LNCaP clone FGC (cell line): Measurements from ENCODE around the gene CNPY1.

Experiments used
- DNase-seq: peaks from one replicate; pipeline ENCODE4 v3.0.0-alpha.2; 2011; ENCODE audit warnings: low read depth
- H3K4me3 ChIP-seq: 2 replicates; pipeline ENCODE4 v1.5.1; 2011; ENCODE audit warnings: mild to moderate bottlenecking, low read depth, low read length, control low read depth
- TF ChIP-seq, protein P1 (sequence below): IDR thresholded peaks from 2 replicates; pipeline ENCODE4 v1.5.1; 2012; ENCODE audit warnings: mild to moderate bottlenecking; ENCODE audit not compliant: control insufficient read depth, insufficient read depth; ENCODE audit errors: extremely low read depth

Gene CNPY1

DNA sequence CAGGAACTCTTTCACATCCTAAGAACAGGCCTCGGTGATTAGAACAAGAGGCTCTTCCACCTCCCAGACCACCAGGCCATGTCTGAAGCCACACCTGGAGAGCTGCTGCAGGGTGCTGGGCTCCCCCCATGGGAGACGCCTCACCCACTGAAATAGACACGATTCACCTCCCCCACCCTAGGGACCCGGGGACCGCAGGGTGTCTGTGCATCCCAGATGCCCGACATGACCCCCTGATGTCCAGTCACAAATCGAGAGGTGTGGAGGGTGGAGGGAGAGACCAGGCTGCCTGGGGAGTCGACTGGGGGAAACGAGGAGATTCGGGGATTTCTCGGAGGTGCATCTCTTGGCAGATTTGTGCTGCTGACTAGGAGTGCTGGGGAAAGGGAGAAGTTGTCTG is 31.0 kb downstream of the CNPY1 start:
- no peak for DNase-seq
- TF ChIP-seq, protein P1, sequence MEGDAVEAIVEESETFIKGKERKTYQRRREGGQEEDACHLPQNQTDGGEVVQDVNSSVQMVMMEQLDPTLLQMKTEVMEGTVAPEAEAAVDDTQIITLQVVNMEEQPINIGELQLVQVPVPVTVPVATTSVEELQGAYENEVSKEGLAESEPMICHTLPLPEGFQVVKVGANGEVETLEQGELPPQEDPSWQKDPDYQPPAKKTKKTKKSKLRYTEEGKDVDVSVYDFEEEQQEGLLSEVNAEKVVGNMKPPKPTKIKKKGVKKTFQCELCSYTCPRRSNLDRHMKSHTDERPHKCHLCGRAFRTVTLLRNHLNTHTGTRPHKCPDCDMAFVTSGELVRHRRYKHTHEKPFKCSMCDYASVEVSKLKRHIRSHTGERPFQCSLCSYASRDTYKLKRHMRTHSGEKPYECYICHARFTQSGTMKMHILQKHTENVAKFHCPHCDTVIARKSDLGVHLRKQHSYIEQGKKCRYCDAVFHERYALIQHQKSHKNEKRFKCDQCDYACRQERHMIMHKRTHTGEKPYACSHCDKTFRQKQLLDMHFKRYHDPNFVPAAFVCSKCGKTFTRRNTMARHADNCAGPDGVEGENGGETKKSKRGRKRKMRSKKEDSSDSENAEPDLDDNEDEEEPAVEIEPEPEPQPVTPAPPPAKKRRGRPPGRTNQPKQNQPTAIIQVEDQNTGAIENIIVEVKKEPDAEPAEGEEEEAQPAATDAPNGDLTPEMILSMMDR, result no peak

DNA sequence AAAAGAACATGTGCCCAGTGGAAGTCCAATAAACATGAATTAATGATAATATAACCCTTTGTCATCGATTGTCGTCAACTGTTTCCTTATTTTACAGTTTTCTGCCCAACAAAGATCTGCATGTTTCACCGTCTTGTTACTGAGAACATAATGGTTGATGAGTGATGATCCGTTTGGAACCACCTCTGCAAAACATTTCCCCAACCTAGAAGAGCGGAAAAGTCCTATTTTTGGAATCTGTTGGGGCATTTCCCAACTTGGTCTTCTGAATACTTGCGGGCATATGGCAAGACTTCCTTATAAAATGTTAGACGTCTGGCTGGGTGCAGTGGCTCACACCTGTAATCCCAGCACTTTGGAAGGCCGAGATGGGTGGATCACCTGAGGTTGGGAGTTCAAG is 32.1 kb downstream of the CNPY1 start:
- TF ChIP-seq, protein P1, result no peak
- DNase-seq, result no peak
- H3K4me3 ChIP-seq, result no peak overlapping the region

More for the DNA sequence above, 31.0 kb downstream of the CNPY1 start:
- H3K4me3 ChIP-seq, result no peak overlapping the region

DNA sequence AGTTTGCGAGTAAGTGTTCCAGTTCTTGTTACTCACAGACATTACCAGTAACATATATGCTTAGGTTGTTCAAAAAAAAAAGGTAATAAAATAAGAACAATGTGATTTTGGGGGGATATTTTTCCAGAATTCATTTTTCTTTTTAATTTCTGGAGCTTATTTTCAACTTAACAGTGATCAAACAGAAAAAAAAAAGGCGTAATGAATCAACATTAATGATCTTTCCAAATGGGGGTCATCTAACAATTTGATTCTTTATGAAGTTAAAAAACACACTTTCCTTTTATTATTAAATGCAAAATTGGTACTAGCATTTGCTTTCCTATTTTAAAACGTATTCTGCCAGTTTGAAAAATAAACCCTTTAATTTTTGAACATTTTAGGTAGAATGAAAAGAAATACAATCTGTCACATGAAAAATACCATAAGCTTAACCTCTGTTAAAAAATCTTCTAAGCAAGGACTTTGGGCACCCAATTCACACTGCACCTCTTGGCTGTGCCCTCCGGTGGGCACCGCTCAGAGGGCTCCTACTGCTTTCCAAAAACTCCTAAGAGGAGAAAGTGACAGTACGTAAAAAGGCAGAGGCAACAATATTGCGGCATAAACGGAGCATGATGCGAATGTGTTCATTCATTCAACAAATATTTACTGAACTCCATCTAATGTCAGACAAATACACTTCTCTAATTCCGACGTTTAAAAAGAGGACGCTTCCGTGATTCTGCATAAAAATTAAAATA is 32.6 kb downstream of the CNPY1 start:
- no peak for DNase-seq
- H3K4me3 ChIP-seq, result no peak overlapping the region
- TF ChIP-seq, protein P1, result no peak

DNA sequence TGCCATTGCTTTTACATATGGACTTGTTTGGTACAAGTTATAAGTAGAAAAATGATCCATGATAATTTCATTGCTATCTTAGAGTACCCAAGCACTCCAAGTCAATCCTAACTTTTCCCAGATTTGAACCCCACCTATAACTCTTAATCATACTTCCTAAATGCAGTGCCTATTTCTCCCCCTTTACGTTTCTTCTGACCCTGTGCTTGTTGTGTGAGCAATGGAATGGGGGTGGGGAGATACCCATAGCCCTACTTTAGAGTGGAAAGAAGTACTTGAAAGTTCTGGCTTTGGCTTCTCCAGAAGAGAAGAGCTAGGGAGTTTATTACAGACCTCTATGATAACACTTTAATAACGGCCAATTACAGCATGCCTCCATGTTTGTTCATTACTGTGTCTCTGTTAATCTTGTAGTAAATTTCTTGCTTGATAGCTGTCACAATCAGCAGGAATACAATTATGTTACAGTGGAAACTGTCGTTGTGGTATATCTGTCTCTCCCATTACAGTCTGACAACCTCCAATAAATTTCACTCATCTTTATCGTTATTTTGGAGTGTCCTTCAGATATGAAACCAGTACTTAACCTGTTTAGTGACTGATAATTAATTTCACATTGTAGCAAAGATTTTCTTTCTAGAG is 34.0 kb downstream of the CNPY1 start:
- TF ChIP-seq, protein P1, result no peak
- DNase-seq, result no peak
- H3K4me3 ChIP-seq, result no peak overlapping the region

DNA sequence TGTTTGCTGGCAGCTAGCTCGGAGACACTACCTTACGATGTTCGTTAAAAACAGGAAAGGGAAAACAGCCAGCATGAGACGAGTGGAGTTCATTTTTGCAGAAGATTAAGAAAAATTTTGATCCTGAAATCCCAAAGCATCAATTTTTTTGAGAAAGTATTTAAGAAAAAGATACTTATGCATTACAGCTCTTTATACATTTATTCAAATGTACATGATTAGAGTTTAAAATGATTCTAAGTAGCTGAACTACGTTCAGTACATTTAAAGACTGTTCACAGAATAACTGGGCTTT is 34.7 kb downstream of the CNPY1 start:
- TF ChIP-seq, protein P1, result no peak
- H3K4me3 ChIP-seq, result no peak overlapping the region
- DNase-seq, result no peak

DNA sequence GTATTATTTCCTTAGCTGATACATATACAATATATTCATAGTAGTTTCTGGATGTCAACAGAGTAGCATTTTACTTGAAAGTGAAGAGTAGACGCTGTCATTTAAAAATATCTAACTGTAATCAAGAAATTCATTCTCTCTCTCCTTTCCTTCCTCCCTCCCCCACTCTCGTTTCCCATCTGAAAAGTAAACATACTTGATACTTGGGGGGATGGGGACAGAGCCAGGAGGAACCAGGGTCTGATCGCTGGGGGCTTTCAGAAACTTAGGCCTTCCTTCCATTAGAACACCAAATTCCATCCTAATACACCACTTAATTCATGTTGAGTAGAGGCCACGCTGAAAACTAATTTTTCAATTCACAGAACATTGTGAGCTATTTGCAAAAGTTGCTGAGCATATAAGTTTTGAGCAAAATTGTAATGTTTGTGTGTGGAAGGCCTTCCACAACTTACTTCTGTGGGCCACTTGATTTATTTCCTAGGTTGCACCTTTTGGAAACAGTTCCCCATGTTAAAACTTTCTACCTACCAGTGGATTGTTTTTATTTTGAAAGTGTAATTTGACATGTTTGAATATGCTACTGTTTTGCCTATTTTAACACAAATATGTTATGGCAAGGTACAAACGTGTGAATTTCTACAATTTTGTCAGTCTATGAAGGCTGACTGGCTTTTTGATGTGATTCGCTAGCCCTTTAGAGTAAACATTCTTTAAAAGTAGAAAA is 35.2 kb downstream of the CNPY1 start:
- DNase-seq, result no peak
- no peak overlapping the region for H3K4me3 ChIP-seq
- TF ChIP-seq, protein P1, result no peak
